Dendritic cell treated with granulocyte-macrophage colony-stimulating factor and Interleukin-4, amounts not matched to agents 40 ng/mL and 50 ng/mL, for 4 days (primary cell): ENCODE data around the gene DUSP5.

Source experiments
- H3K27ac Mint-ChIP-seq: one replicate; pipeline ENCODE4 v1.8.0; 2022; ENCODE audit warnings: mild to moderate bottlenecking, mixed read lengths
- H3K27me3 Mint-ChIP-seq: one replicate; pipeline ENCODE4 v1.8.0; 2022; ENCODE audit warnings: mild to moderate bottlenecking, mixed read lengths
- H3K36me3 Mint-ChIP-seq: one replicate; pipeline ENCODE4 v1.8.0; 2022; ENCODE audit warnings: low read depth, mixed read lengths
- H3K4me1 Mint-ChIP-seq: one replicate; pipeline ENCODE4 v1.8.0; 2022; ENCODE audit warnings: low read depth, mixed read lengths
- H3K4me3 Mint-ChIP-seq: one replicate; pipeline ENCODE4 v1.8.0; 2022; ENCODE audit warnings: mild to moderate bottlenecking, moderate library complexity, mixed read lengths
- H3K9me3 Mint-ChIP-seq: one replicate; pipeline ENCODE4 v1.8.0; 2022; ENCODE audit warnings: mixed read lengths
- intact Hi-C: fragments of 100-400 bp; cut with micrococcal nuclease; formaldehyde crosslinking; loops from one replicate; pipeline ENCODE4 v1.15.0; 2022

The DUSP5 gene

GRCh38 chr10:110546499-110547110 lies 48.9 kb downstream of the DUSP5 start:
- Mint-ChIP-seq H3K27ac (no peak overlapping the region), H3K36me3 (no peaks in the 10 kb centered on the region)

GRCh38 chr10:110547139-110547761 lies 49.5 kb downstream of the DUSP5 start:
- peaks cover 17% of the 10 kb centered on the region for H3K4me1 Mint-ChIP-seq
- intact Hi-C loops: loop anchor here (1.0 to 5.0 kb wide), 3 partner anchors 50 to 236 kb away; partner anchors contain the start of gene DUSP5
- no peaks in the 10 kb centered on the region for H3K9me3 Mint-ChIP-seq
- no peak overlapping the region for H3K4me3 Mint-ChIP-seq
- no peaks in the 10 kb centered on the region for H3K36me3 Mint-ChIP-seq
- peaks cover 15% of the 10 kb centered on the region for H3K27me3 Mint-ChIP-seq
- H3K27ac Mint-ChIP-seq: no peak overlapping the region

More at GRCh38 chr10:110546499-110547110, 48.9 kb downstream of the DUSP5 start:
- peaks cover 17% of the 10 kb centered on the region for H3K4me1 Mint-ChIP-seq
- intact Hi-C loops: loop anchor here (1.0 to 5.0 kb wide), 3 partner anchors 49 to 235 kb away; partner anchors contain the start of gene DUSP5
- H3K9me3 Mint-ChIP-seq: no peaks in the 10 kb centered on the region
- peaks cover 13% of the 10 kb centered on the region for H3K27me3 Mint-ChIP-seq
- H3K4me3 Mint-ChIP-seq: no peak overlapping the region

GRCh38 chr10:110548002-110548401 lies 50.3 kb downstream of the DUSP5 start:
- Mint-ChIP-seq H3K4me1 (peaks cover 17% of the 10 kb centered on the region), H3K27ac (no peak overlapping the region), H3K27me3 (peaks cover 15% of the 10 kb centered on the region), H3K9me3 (no peaks in the 10 kb centered on the region), H3K36me3 (no peaks in the 10 kb centered on the region), H3K4me3 (no peak overlapping the region)
- intact Hi-C loops: loop anchor here (5.0 kb wide), 1 partner anchor 51 kb away; the partner anchor contains the start of gene DUSP5

GRCh38 chr10:110549211-110549610 lies 51.5 kb downstream of the DUSP5 start:
- Mint-ChIP-seq H3K4me3 (no peak overlapping the region), H3K36me3 (no peaks in the 10 kb centered on the region), H3K4me1 (peaks cover 11% of the 10 kb centered on the region), H3K27ac (no peak overlapping the region), H3K9me3 (no peaks in the 10 kb centered on the region), H3K27me3 (peaks cover 15% of the 10 kb centered on the region)
- intact Hi-C loops: loop anchor here (5.0 kb wide), 1 partner anchor 52 kb away; the partner anchor contains the start of gene DUSP5

GRCh38 chr10:110553905-110554304 lies 56.2 kb downstream of the DUSP5 start:
- intact Hi-C loops: no loop called here
- Mint-ChIP-seq H3K27me3 (peaks cover 16% of the 10 kb centered on the region), H3K4me3 (no peak overlapping the region), H3K9me3 (no peaks in the 10 kb centered on the region), H3K36me3 (no peaks in the 10 kb centered on the region), H3K4me1 (peaks cover 5% of the 10 kb centered on the region), H3K27ac (no peak overlapping the region)

GRCh38 chr10:110556296-110556695 lies 58.6 kb downstream of the DUSP5 start:
- Mint-ChIP-seq H3K27ac (no peak overlapping the region), H3K4me3 (no peak overlapping the region), H3K36me3 (no peaks in the 10 kb centered on the region), H3K27me3 (peaks cover 12% of the 10 kb centered on the region), H3K4me1 (peaks cover 5% of the 10 kb centered on the region), H3K9me3 (no peaks in the 10 kb centered on the region)
- intact Hi-C loops: no loop called here

- Mint-ChIP-seq H3K36me3 (no peaks in the 10 kb centered on the region), H3K27ac (no peak overlapping the region), H3K9me3 (no peaks in the 10 kb centered on the region), H3K4me3 (no peak overlapping the region), H3K4me1 (peaks cover 5% of the 10 kb centered on the region), H3K27me3 (peaks cover 7% of the 10 kb centered on the region)
- intact Hi-C loops: no loop called here
These were observed 59.4 kb downstream of the DUSP5 start for GRCh38 chr10:110556969-110557601.

GRCh38 chr10:110558041-110558440 lies 60.3 kb downstream of the DUSP5 start:
- H3K27ac Mint-ChIP-seq: no peak overlapping the region
- peaks cover 5% of the 10 kb centered on the region for H3K4me1 Mint-ChIP-seq
- H3K4me3 Mint-ChIP-seq: no peak overlapping the region
- H3K27me3 Mint-ChIP-seq: peaks cover 7% of the 10 kb centered on the region
- intact Hi-C loops: no loop called here
- no peaks in the 10 kb centered on the region for H3K9me3 Mint-ChIP-seq
- no peaks in the 10 kb centered on the region for H3K36me3 Mint-ChIP-seq

- no peak overlapping the region for H3K27ac Mint-ChIP-seq
- H3K9me3 Mint-ChIP-seq: no peaks in the 10 kb centered on the region
- peaks cover 11% of the 10 kb centered on the region for H3K27me3 Mint-ChIP-seq
- intact Hi-C loops: no loop called here
- H3K36me3 Mint-ChIP-seq: no peaks in the 10 kb centered on the region
- peaks cover 5% of the 10 kb centered on the region for H3K4me1 Mint-ChIP-seq
- H3K4me3 Mint-ChIP-seq: no peak overlapping the region
These were observed 62.3 kb downstream of the DUSP5 start for GRCh38 chr10:110560012-110560411.
